Measurements from ENCODE around the gene TALDO1.

Gene TALDO1

GRCh38 chr11:747158-748006 lies at the start of gene TALDO1:
TALDO1 (plus strand) TSS chr11:747464; CDS start chr11:747482, 18 bp downstream.
- DNase-seq (ENCODE audit: low read depth in 1 of 2, low spot score in 1 of 2): peak; percentile 63 to 80

GRCh38 chr11:697811-698311 lies 49.4 kb upstream of the TALDO1 start:
- no peak for DNase-seq (ENCODE audit: low read depth in 1 of 2, low spot score in 1 of 2)

GRCh38 chr11:698493-699115 lies 48.7 kb upstream of the TALDO1 start:
- DNase-seq (ENCODE audit: low read depth in 1 of 2, low spot score in 1 of 2): no peak

GRCh38 chr11:699116-699508 lies 48.2 kb upstream of the TALDO1 start:
- no peak for DNase-seq (ENCODE audit: low read depth in 1 of 2, low spot score in 1 of 2)

GRCh38 chr11:699753-700152 lies 47.5 kb upstream of the TALDO1 start:
- DNase-seq (ENCODE audit: low read depth in 1 of 2, low spot score in 1 of 2): no peak

GRCh38 chr11:701741-702461 lies 45.4 kb upstream of the TALDO1 start:
- DNase-seq (ENCODE audit: low read depth in 1 of 2, low spot score in 1 of 2): no peak

GRCh38 chr11:702462-703461 lies 44.5 kb upstream of the TALDO1 start:
- DNase-seq (ENCODE audit: low read depth in 1 of 2, low spot score in 1 of 2): no peak

- DNase-seq (ENCODE audit: low read depth in 1 of 2, low spot score in 1 of 2): no peak
These were observed 43.8 kb upstream of the TALDO1 start for GRCh38 chr11:703506-703905.

- no peak for DNase-seq (ENCODE audit: low read depth in 1 of 2, low spot score in 1 of 2)
These were observed 43.0 kb upstream of the TALDO1 start for GRCh38 chr11:704228-704674.

- no peak for DNase-seq (ENCODE audit: low read depth in 1 of 2, low spot score in 1 of 2)
These were observed 42.3 kb upstream of the TALDO1 start for GRCh38 chr11:704781-705645.

GRCh38 chr11:705646-706438 lies 41.4 kb upstream of the TALDO1 start, which contains the start of gene EPS8L2:
EPS8L2 (plus strand) TSS chr11:706231; CDS start chr11:709408, 3,177 bp downstream.
- DNase-seq (ENCODE audit: low read depth in 1 of 2, low spot score in 1 of 2): no peak

- no peak for DNase-seq (ENCODE audit: low read depth in 1 of 2, low spot score in 1 of 2)
These were observed 40.8 kb upstream of the TALDO1 start for GRCh38 chr11:706439-706956.

GRCh38 chr11:706957-707816 lies 40.1 kb upstream of the TALDO1 start:
- DNase-seq (ENCODE audit: low read depth in 1 of 2, low spot score in 1 of 2): no peak

GRCh38 chr11:707817-708420 lies 39.3 kb upstream of the TALDO1 start:
- DNase-seq (ENCODE audit: low read depth in 1 of 2, low spot score in 1 of 2): no peak

- DNase-seq (ENCODE audit: low read depth in 1 of 2, low spot score in 1 of 2): no peak
These were observed 38.8 kb upstream of the TALDO1 start for GRCh38 chr11:708511-708910.

GRCh38 chr11:709109-709997 lies 37.9 kb upstream of the TALDO1 start:
- DNase-seq (ENCODE audit: low read depth in 1 of 2, low spot score in 1 of 2): no peak
